CD4-positive, alpha-beta T cell treated with Interleukin-6 at 100 ng/mL for 8 hours (primary cell): ENCODE measurements around the gene SLC6A18.
"Not testable (repeated sequence)": the region's sequence is repeated elsewhere in the genome, so short reads cannot be mapped to it uniquely, and the experiment has no call there.

Experiments used
- DNase-seq: peaks from one replicate; pipeline ENCODE4 v3.0.0-alpha.2; 2020; ENCODE audit warnings: mixed read lengths, low spot score

SLC6A18 gene

DNA sequence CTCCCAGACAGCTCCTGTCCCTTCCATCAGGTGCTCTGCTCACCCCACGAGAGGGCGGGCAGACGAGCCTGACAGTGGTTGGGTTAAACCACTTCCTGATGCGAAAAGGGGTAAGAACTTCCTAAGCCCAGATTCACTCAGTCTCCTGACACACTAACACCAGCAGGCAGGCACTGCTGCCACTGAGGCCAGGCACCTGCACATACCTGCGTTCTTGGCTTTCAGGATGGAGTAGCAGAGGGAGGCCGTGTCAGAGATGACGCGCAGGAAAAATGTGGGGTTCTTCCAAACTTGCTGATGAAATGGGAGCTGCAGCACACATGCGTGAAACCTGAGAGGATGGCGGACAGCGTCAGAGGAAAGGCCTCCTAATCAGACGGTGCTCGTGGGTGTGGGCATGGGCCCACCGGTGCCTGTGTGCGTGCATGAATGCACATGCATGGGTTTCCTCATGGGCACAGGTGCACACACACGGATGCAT, 29.9 kb downstream of the SLC6A18 start:
- peak; percentile 60 for DNase-seq

DNA sequence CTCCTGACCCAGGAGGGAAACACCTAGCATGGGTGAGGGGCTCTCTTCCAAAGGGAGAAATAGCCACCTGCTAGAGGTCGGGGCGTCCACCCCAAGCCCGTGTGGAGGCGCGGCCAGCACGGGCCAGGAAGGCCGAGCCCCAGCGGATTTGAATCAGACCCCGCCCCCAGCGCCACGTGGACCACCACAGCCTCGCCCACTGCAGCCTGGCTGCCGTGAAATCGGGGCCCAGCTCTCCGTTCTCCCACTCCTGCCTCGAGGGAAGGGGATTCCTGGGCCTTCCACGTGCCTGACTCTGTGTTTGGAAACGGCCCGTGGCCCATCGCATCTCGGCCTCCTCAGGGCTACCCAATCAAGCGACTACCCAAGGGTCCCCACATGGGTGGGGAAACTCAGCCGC, 31.6 kb downstream of the SLC6A18 start:
- no peak for DNase-seq

DNA sequence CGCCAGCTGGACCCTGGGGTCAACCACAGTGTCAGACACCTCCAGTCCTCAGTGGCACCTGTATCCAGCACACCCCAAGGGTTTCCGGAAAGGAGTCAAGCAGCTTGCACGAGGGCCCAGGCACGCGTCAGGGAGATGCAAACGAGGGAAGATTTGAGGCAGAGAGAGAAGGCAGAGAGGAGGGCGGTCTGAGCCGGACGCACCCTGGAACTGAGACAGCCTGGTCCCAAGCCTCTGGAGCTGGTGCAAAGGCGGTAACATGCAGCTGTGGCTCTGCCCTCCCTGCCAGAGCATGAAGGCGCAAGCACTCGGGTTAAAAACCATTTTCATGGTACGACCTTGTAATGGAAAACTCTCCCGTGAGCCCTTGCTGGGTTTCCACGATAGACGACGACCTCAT, 32.2 kb downstream of the SLC6A18 start:
- no peak for DNase-seq

DNA sequence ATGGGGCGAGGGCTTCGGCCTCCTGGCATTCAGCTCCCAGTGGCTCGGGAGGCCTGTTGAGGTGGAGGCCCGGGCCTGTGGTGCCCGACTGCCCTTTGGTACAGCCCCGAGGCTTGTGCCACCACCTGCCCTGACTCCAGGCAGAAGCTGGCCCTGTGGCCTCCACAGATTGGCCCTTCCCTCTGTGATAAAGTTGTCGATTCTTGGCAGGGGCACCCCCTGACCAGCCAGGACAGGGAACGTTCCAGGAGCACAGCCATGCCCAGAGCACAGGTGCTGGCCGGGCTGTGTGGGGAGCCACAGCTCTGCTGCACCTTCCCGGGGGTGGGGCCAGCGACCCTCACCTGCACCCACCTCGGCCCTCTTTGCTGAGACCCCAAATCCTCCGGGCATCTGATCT, 32.7 kb downstream of the SLC6A18 start:
- no peak for DNase-seq

- DNase-seq, result no peak
Measured at GRCh38 chr5:1259806-1260480, 34.8 kb downstream of the SLC6A18 start.

- DNase-seq, result no peak
Measured at GRCh38 chr5:1261643-1262042, 36.5 kb downstream of the SLC6A18 start.

DNA sequence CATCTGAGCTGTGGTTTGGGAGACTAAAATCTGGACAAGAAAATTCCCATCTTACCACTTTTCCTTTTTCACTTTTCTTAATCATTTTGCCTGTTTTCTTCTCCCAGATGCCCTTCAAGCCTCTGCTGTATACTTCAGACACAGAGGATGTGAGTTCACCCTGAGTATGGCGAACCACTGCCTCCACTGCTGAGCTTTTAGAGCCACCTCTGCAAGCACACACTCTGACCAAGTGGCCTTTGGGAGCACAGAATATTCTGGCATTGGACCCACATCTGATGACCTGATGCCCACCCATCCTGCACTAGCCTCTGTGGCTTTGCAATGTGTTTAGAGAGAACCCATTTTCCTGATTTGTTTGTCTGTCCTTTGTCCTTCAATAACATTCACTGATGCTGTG, 37.2 kb downstream of the SLC6A18 start:
- DNase-seq, result no peak

DNA sequence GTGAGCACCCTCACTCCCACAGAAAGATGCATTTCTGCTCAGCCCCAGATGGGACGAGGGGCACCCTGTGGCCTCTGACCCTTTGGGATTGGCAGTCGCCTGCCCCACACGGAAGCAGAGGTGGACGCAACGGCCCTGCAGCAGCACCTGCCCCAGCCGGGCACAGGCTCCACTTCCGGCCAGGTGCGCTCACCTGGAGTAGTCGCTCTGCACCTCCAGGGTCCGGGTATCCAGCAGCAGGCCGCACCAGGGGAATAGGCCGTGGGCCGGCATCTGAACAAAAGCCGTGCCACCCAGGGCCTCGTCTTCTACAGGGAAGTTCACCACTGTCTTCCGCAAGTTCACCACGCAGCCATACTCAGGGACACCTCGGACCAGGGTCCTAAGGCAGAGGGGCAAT, 39.0 kb downstream of the SLC6A18 start:
- DNase-seq, result no peak

GRCh38 chr5:1265026-1265425, 39.8 kb downstream of the SLC6A18 start:
- no peak for DNase-seq

GRCh38 chr5:1265461-1266455, 40.6 kb downstream of the SLC6A18 start:
- DNase-seq, result no peak

GRCh38 chr5:1266791-1267190, 41.6 kb downstream of the SLC6A18 start:
- no peak for DNase-seq

- DNase-seq, result not testable (repeated sequence)
Measured at GRCh38 chr5:1267464-1267863, 42.3 kb downstream of the SLC6A18 start.

GRCh38 chr5:1268056-1268455, 42.9 kb downstream of the SLC6A18 start:
- no peak for DNase-seq

- peak; percentile 35 for DNase-seq
Measured at GRCh38 chr5:1268666-1269065, 43.5 kb downstream of the SLC6A18 start.

GRCh38 chr5:1270426-1270825, 45.2 kb downstream of the SLC6A18 start:
- no peak for DNase-seq

DNA sequence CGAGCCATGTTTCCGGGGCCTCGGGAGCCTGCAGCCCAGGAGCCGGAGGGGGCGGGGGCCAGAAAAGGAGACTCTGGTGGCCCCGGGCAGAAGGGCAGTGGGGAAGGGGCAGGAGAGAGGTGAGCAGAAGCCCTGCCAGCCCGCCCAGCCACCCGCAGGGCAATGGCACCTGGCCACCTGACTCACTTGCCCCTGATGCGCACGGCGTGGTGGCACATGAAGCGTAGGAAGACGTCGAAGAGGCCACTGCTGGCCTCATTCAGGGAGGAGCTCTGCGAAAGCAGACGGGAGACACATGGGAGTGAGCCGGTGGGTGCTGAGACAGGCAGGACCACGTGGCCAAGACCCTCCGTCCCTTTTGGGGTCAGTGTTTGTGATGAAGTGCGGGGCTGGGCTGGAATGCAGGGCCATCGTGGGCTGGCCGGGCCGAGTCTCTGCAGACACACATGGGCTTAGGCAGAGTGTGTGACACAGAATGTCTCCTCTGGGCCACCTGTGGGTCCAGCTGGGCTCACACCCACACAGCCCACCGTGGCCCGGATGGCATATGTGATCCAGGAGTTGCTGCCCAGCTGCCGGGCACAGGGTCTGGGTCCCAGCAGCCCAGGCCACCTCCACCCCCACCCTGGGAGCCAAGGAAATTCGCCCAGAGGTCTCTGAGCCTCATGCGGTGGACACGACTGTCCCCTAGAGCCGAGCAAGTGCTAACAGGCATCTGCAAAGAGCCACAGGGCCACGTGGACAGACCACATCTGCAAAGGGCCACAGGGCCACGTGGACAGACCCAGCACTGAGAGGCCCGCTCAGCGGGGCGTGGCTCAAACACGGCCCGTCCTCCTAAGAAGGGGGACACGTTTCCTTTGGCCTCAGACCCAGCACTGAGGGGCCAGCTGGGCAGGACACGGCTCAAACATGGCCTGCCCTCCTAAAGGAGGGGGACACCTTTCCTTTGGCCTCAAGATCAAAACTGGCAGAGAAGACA, 46.0 kb downstream of the SLC6A18 start:
- no peak for DNase-seq

DNA sequence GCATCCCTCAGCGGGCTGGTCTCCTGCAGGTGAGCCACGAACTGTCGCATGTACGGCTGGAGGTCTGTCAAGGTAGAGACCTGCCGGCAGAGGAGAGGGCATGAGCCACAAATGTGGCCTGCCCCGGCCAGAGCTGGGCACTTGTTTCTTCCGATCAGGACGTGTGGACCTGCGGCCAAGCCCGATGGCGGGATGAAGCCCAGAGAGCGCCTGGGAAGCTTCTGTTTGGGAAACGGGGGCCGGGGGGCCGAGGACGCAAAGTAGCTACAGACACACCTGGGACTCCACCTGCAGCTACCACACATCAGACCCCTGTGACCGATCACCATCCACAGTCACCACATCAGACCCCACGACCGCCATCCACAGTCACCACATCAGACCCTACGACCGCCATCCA, 47.0 kb downstream of the SLC6A18 start:
- no peak for DNase-seq

- no peak for DNase-seq
Measured at GRCh38 chr5:1273745-1274144, 48.6 kb downstream of the SLC6A18 start.

DNA sequence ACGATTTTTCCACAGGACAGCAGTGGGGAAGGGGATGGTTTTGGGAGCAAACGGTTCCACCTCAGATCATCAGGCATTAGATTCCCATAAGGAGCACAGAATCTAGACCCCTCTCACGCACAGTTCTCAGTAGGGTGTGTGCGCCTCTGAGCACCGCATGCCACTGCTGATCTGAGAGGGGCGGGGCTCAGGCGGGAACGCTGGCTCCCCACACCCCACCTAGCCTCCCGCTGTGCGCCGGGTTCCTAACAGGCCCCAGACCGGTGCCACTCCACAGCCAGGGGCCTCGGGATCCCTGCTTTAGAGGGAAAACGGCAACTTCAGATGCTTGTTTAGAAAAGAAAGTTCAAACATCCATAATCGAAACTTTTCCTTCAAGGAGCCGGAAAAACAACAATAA, 49.3 kb downstream of the SLC6A18 start:
- no peak for DNase-seq

DNA sequence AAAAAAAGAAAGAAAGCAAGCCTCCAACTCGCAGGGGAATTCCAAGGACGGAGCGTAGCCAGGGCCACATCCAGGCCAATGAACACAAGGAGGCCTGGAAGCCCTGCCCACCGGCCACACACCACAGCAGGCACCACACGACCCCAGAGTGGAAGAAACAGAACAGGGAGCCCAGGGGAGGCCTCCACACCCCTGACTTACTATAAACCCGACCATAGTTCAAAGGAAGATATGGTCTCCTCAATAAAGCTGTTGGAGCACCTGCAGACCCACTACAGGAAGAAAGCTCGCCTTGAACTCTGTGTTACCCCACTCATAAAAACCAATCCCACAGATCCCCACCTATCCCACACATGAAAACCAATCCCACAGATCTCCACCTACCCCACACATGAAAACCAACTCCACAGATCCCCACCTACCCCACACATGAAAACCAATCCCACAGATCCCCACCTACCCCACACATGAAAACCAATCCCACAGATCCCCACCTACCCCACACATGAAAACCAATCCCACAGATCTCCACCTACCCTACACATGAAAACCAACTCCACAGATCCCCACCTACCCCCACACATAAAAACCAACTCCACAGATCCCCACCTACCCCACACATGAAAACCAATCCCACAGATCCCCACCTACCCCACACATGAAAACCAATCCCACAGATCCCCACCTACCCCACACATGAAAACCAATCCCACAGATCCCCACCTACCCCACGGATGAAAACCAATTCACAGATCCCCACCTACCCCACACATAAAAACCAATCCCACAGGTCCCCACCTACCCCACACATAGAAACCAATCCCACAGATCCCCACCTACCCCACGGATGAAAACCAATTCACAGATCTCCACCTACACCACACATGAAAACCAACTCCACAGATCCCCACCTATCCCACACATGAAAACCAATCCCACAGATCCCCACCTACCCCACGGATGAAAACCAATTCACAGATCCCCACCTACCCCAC, 50.5 kb downstream of the SLC6A18 start:
- DNase-seq, result not testable (repeated sequence)

DNA sequence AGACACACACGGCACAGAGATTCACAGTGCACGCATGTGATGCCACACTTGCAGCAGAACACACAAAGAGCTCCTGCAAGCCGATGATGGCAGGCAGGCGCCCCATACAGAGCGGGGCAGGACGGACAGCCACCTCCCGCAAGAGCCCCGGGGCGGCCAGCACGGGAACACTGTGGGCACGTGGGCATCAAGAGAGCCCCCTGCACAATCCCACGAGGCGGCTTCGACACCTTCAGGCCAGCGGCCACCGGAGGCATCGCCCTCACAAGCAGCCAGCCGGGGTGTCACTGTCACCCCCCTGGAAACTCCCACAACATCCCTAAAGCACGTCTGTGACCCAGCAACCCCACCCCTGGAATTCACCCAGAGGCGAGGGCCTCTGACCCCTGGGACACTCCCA, 51.7 kb downstream of the SLC6A18 start:
- no peak for DNase-seq
